22Rv1 (cell line): ENCODE data around the gene ITPR2.

ENCODE experiments used
- H3K27ac ChIP-seq: fragments of 450-650 bp; 2 replicates; pipeline ENCODE4 v1.5.1; 2017
- ZFX ChIP-seq: fragments of 450-650 bp; IDR thresholded peaks from 2 replicates; pipeline ENCODE4 v1.6.1; 2017; ENCODE audit warnings: antibody characterized with exemption, borderline replicate concordance
- TF ChIP-seq, protein P1 (sequence below): fragments of 450-650 bp; IDR thresholded peaks from 2 replicates; pipeline ENCODE4 v1.5.1; 2017; ENCODE audit warnings: mild to moderate bottlenecking

The ITPR2 gene

DNA sequence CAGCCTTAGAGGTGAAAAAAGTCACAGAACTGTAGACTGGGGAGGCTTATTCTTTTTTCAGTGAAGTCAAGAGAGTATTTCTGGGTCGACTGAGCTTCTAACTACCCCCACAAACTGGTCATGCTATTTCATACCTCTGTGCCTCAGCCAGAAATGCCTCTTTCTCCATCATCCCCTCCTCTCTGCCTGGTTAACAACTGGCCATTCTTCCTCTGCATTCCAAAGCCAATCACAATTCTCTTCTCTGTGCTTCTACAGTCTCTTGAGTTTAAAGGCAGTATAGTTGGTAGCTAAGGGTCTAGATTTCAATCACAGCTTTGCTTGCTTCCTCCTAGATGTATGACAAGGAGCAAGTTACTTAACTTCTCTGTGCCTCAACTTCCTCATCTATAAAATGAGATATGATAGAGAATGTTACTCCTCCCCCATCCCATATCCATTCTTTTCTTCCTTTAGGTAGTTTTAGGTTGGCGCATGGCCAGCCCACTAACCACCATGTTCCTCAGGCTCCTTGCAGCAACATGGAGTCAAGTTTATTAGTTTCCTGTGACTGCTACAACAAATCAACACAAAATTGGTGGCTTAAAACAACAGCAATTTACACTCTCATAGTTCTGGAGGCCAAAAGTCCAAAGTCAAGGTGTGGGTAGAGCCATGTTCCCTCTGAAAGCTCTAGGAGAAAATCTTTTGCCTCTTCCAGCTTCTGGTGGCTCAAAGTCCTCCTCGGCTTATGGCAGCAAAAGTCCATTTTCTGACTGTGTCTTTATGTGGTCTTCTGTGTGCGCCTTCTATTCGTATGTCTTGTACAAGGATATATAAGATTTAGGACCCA is 62.5 kb downstream of the ITPR2 start:
- peak overlapping the region; percentile 61 for H3K27ac ChIP-seq
- no peak for TF ChIP-seq ZFX
- TF ChIP-seq, protein P1, sequence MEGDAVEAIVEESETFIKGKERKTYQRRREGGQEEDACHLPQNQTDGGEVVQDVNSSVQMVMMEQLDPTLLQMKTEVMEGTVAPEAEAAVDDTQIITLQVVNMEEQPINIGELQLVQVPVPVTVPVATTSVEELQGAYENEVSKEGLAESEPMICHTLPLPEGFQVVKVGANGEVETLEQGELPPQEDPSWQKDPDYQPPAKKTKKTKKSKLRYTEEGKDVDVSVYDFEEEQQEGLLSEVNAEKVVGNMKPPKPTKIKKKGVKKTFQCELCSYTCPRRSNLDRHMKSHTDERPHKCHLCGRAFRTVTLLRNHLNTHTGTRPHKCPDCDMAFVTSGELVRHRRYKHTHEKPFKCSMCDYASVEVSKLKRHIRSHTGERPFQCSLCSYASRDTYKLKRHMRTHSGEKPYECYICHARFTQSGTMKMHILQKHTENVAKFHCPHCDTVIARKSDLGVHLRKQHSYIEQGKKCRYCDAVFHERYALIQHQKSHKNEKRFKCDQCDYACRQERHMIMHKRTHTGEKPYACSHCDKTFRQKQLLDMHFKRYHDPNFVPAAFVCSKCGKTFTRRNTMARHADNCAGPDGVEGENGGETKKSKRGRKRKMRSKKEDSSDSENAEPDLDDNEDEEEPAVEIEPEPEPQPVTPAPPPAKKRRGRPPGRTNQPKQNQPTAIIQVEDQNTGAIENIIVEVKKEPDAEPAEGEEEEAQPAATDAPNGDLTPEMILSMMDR = no peak

GRCh38 chr12:26769611-26770010 is 63.4 kb downstream of the ITPR2 start:
- no peak for TF ChIP-seq ZFX
- TF ChIP-seq, protein P1 = no peak
- H3K27ac ChIP-seq = peak overlapping the region; percentile 61

DNA sequence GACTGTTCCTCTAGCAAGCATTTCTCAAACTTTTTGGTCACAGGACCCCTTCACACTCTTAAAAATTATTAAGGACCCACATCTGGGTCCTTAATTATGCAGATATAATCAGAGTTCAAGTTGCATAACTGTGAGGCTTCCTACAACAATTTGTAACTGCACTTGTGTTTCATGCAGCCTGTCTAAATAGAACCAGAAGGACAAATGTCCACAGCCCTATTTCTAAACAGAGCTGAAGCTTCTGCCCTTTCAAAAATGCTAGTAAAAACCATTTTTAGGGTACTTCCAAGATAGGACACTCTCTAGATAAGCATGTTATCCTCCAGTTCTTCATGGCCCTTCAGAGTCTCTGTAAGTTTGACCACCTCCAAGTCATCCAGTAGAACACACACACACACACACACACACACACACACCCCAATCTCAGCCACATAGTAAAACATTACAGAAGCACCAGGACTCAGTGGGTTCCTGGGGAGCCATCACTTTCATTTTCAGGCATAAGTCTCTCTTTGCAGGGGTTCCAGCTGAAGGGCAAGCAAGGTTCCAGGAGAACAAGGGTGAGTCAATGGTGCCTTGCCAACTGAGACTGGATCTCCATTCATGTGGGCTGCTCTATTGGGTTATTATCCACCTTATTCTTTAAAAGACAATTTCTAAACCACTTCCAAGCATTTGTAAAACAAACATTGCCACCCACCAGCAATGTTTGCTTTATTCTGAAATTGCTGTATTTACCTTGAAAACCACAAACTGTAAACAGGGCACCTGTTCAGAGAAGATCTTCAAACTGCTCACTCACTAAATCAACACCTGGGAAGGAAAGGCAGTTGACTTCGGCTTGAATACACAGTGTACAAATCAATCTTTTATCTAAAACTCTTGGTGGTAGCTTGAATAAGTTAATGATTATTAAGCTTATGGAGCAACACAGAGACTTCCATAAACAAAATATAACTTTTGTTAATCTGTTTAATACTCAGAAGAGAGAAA is 64.1 kb downstream of the ITPR2 start:
- TF ChIP-seq, protein P1 = no peak
- TF ChIP-seq ZFX = no peak
- peak overlapping the region; percentile 61 for H3K27ac ChIP-seq

- peak overlapping the region; percentile 33 for H3K27ac ChIP-seq
- TF ChIP-seq ZFX = no peak
- TF ChIP-seq, protein P1 = no peak
Observed at GRCh38 chr12:26767865-26768264, 65.1 kb downstream of the ITPR2 start.

GRCh38 chr12:26767116-26767515 is 65.9 kb downstream of the ITPR2 start:
- TF ChIP-seq, protein P1 = peak; percentile 37
- no peak for TF ChIP-seq ZFX
- H3K27ac ChIP-seq = peak overlapping the region; percentile 33

- no peak for TF ChIP-seq ZFX
- TF ChIP-seq, protein P1 = no peak
- H3K27ac ChIP-seq = no peak overlapping the region
Observed at GRCh38 chr12:26762186-26762585, 70.8 kb downstream of the ITPR2 start.
